Cardiac septum (tissue), 1 donor: Measurements from ENCODE around the gene CXCL8. TPM values are rescaled to one million over a fixed set of nuclear protein-coding genes. Genes with fewer than 3 reads are reported as not detected.

ENCODE experiments used
- DNase-seq: peaks from one replicate; pipeline ENCODE4 v3.0.0-alpha.2; 2020; ENCODE audit warnings: low spot score
- intact Hi-C: fragments of 100-400 bp; cut with DNase I; formaldehyde crosslinking; loops from one replicate; pipeline ENCODE4 v1.14.0; 2022
- total RNA-seq: library from RNA; stranded (reverse); fragmentation: NEBNext Ultra II Directional; extraction: Animal tissue kit (Norgen Biotek cat#: 25700); gene quantifications from one replicate; pipeline ENCODE4 v1.2.1, GENCODE V29; 2021
- donor health status: DM: no; HTN: no; CAD: no.

The CXCL8 gene
- total RNA-seq, 1 donor from 2014 or later = 1.2 TPM

DNA sequence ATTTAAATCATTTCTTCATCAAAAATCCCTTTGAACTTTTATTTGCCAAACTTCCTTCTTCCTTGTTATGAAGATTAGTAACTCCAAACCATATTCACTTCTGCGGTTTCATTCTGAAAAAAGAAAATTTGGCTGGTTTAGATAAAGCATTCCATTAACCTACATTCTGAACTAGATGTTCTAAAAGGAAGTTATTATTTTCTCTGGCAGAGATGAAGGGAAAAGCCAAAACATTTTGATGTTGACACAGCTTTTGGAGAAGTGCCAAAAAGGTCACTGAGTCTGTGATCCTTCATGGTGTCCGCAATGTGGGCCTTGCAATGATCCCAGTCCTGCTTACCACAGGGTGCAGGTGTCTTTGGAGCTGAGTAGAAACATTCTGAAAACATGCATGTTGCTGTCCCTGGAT lies 36.0 kb downstream of the CXCL8 start:
- DNase-seq = no peak
- intact Hi-C loops = no loop called here

DNA sequence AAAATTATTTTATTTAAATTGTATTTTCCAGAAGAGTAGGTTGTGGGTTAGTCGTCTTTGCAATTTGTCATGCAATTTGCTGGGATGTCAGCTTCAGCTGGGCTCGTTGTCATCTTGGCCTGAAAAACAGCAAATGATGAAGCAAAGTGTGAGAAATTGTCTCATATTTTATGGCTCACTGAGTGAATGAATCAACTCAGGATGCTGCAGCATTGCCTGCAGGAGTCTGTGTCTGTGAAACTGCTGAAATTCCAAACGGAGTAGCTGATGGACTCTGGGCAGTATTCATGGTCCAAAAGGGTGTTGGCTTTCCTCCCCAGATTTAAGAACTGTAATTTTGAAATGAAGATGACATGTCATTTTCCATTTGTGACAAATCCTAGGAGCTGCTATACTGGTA lies 37.2 kb downstream of the CXCL8 start:
- intact Hi-C loops = no loop called here
- no peak for DNase-seq

- intact Hi-C loops = no loop called here
- no peak for DNase-seq
These were observed 39.9 kb downstream of the CXCL8 start for GRCh38 chr4:73780243-73780642.

- intact Hi-C loops = no loop called here
- no peak for DNase-seq
These were observed 40.5 kb downstream of the CXCL8 start for GRCh38 chr4:73780834-73781233.

DNA sequence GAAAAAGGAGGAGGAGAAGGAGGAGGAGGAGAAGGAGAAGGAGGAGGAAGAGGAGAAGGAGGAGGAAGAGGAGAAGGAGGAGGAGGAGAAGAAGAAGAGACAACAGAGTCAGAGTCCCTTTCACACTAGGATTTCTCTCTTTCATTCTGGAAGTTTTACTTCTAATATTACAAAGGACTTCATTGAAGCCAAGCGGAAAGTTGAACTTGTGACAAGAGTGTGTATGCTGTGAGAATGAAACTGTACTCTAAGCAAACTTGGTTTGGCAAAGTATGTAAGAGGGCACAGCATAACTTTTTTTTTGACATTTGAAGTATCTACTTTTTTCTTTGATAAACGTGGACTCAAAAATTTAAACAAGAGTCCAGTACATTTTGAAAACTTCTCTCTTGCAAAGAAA lies 48.0 kb downstream of the CXCL8 start:
- no peak for DNase-seq
- intact Hi-C loops = no loop called here

Other genes with a start within 250 kb of the CXCL8 start
- not detected for gene RASSF6, start 120.1 kb upstream of the CXCL8 start, total RNA-seq
- gene CXCL6, start 96.1 kb downstream of the CXCL8 start, total RNA-seq = 0.22 TPM
- gene PF4V1, start 112.7 kb downstream of the CXCL8 start, total RNA-seq = not detected
- gene CXCL1, start 128.8 kb downstream of the CXCL8 start, total RNA-seq = 0.86 TPM
- 0.43 TPM for gene PF4, start 241.5 kb downstream of the CXCL8 start, total RNA-seq
- gene PPBP, start 247.6 kb downstream of the CXCL8 start, total RNA-seq = 1.9 TPM